OCI-LY7 (cell line): Measurements from ENCODE around the gene LDB3. TPM values are rescaled to one million over a fixed set of nuclear protein-coding genes. Genes with fewer than 3 reads are reported as not detected.

Source experiments
- BruUV-seq: library from RNA; stranded (reverse); fragments of 400-500 nt; replicated peaks from 2 replicates; lab custom pipeline; 2021; lab: Mats Ljungman, UMichigan
- CTCF ChIA-PET: fragments of 300-600 bp; sonication (Branson Sonifier 250); formaldehyde crosslinking; loops from one replicate; lab custom pipeline; 2022; ENCODE audit warnings: antibody characterized with exemption; ENCODE audit not compliant: unreplicated experiment; lab: Charles Lee
- POLR2A ChIA-PET: fragments of 300-600 bp; sonication (Branson Sonifier 250); formaldehyde crosslinking; loops from one replicate; lab custom pipeline; 2022; ENCODE audit warnings: antibody characterized with exemption; lab: Charles Lee
- DNase-seq: peaks from one replicate; pipeline ENCODE4 v3.0.0-alpha.2; 2015; ENCODE audit warnings: low spot score
- H2AFZ ChIP-seq: fragments of 200-600 bp; sonication (generic), shearing (Covaris generic); 2 replicates; pipeline ENCODE4 v1.6.1; 2014; ENCODE audit warnings: mild to moderate bottlenecking, antibody characterized with exemption, low read length, moderate library complexity
- H3K27ac ChIP-seq: fragments of 200-600 bp; sonication (generic); 2 replicates; pipeline ENCODE4 v1.5.1; 2014; ENCODE audit warnings: mixed run types, low read depth, mild to moderate bottlenecking, moderate library complexity, low read length, inconsistent platforms; ENCODE audit not compliant: poor library complexity, severe bottlenecking
- H3K36me3 ChIP-seq: fragments of 200-600 bp; sonication (generic); 2 replicates; pipeline ENCODE4 v1.6.1; 2014; ENCODE audit warnings: mild to moderate bottlenecking, antibody characterized with exemption, low read length, moderate library complexity, mixed read lengths; ENCODE audit not compliant: insufficient read depth
- H3K4me1 ChIP-seq: fragments of 200-600 bp; sonication (generic); 2 replicates; pipeline ENCODE4 v1.5.1; 2014; ENCODE audit warnings: mild to moderate bottlenecking, low read length; ENCODE audit not compliant: insufficient read depth, poor library complexity, severe bottlenecking
- H3K4me2 ChIP-seq: fragments of 200-600 bp; sonication (generic); 2 replicates; pipeline ENCODE4 v1.6.1; 2014; ENCODE audit warnings: mild to moderate bottlenecking, low read length
- H3K4me3 ChIP-seq: fragments of 200-600 bp; sonication (generic); 2 replicates; pipeline ENCODE4 v1.5.1; 2014; ENCODE audit warnings: mild to moderate bottlenecking, low read depth, low read length; ENCODE audit not compliant: poor library complexity, severe bottlenecking
- H3K79me2 ChIP-seq: fragments of 200-600 bp; sonication (generic); 2 replicates; pipeline ENCODE4 v1.6.1; 2016; ENCODE audit warnings: low read depth, mild to moderate bottlenecking, low read length, moderate library complexity, mixed read lengths; ENCODE audit not compliant: insufficient read depth
- H3K9me2 ChIP-seq: fragments of 200-600 bp; sonication (generic); 2 replicates; pipeline ENCODE4 v1.6.1; 2016; ENCODE audit warnings: mild to moderate bottlenecking, low read length, mixed read lengths; ENCODE audit not compliant: insufficient read depth
- H3K9me3 ChIP-seq: fragments of 200-600 bp; sonication (generic); 2 replicates; pipeline ENCODE4 v1.6.1; 2014; ENCODE audit warnings: mild to moderate bottlenecking, mixed run types, low read length, mixed read lengths
- H4K20me1 ChIP-seq: fragments of 200-600 bp; sonication (generic); 2 replicates; pipeline ENCODE4 v1.6.1; 2014; ENCODE audit warnings: mild to moderate bottlenecking, antibody characterized with exemption, low read length, moderate library complexity, mixed read lengths; ENCODE audit not compliant: insufficient read depth
- CTCF ChIP-seq: fragments of 200-600 bp; sonication (generic); conservative IDR thresholded peaks from 2 replicates; pipeline ENCODE4 v1.5.1; 2014; ENCODE audit warnings: mild to moderate bottlenecking, antibody characterized with exemption, low read length, moderate library complexity, mixed read lengths
- EZH2phosphoT487 ChIP-seq: fragments of 200-600 bp; sonication (generic); IDR thresholded peaks from 2 replicates; pipeline ENCODE4 v1.6.1; 2018; ENCODE audit warnings: low read depth, borderline replicate concordance, mild to moderate bottlenecking, mixed run types, antibody characterized with exemption, low read length, moderate library complexity, mixed read lengths
- intact Hi-C: fragments of 100-400 bp; cut with micrococcal nuclease; formaldehyde crosslinking; loops from one replicate; pipeline ENCODE4 v1.10.0; 2022; ENCODE audit not compliant: unreplicated experiment
- total RNA-seq, 2 experiments: library from RNA; depleted of rRNA in 1 of 2; stranded (reverse); fragments of >200 nt in 1 of 2; shearing (Covaris generic) in 1 of 2; gene quantifications; 2 replicates each; pipeline ENCODE4 v1.2.3, GENCODE V29; 2014 to 2022

The LDB3 gene
- total RNA-seq, 2 experiments from 2014 or later: 0.08 TPM; not detected in 1

- no peaks in the 10 kb centered on the region for H4K20me1 ChIP-seq
- peaks cover 6% of the 10 kb centered on the region for H3K4me1 ChIP-seq
- no peak overlapping the region for H2AFZ ChIP-seq
- no TSS peak for BruUV-seq
- no peaks in the 10 kb centered on the region for H3K9me3 ChIP-seq
- no peak for DNase-seq
- no peak for TF ChIP-seq CTCF
- TF ChIP-seq EZH2phosphoT487: no peak
- CTCF ChIA-PET: no interaction called here
- H3K4me3 ChIP-seq: no peak overlapping the region
- intact Hi-C loops: no loop called here
- POLR2A ChIA-PET: interaction anchor here (1.0 kb wide), 1 partner anchor 15 kb away, joined by 3 read pairs; no protein-coding TSS in a partner anchor
- H3K27ac ChIP-seq: no peak overlapping the region
- no peak overlapping the region for H3K4me2 ChIP-seq
- H3K9me2 ChIP-seq: no peaks in the 10 kb centered on the region
- H3K79me2 ChIP-seq: no peaks in the 10 kb centered on the region
- H3K36me3 ChIP-seq: no peaks in the 10 kb centered on the region
These were observed 81.5 kb downstream of the LDB3 start for GRCh38 chr10:86749854-86750253.

DNA sequence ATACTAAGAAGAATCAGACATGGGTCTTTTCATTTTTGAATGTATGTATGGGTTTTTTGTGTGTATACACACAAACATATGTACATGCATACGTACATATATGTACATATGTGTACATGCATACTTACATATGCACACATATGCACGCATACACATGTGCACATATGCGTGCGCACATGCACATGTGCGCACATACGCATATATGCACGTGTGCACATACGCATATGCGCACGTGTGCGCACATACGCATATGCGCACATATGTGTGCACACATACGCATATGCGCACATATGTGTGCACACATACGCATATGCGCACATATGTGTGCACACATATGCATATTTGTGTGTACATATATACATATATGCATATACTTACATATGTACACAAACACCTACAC lies 83.2 kb downstream of the LDB3 start:
- Histone ChIP-seq H3K9me3 (no peaks in the 10 kb centered on the region), H3K36me3 (no peaks in the 10 kb centered on the region), H3K9me2 (no peaks in the 10 kb centered on the region), H3K4me3 (no peak overlapping the region), H3K27ac (no peak overlapping the region), H4K20me1 (no peaks in the 10 kb centered on the region), H2AFZ (no peak overlapping the region), H3K4me2 (no peak overlapping the region), H3K4me1 (peaks cover 6% of the 10 kb centered on the region), H3K79me2 (no peaks in the 10 kb centered on the region)
- no peak for DNase-seq
- intact Hi-C loops: no loop called here
- ChIA-PET CTCF (no interaction called here), POLR2A (no interaction called here)
- BruUV-seq: no TSS peak
- TF ChIP-seq EZH2phosphoT487: no peak
- TF ChIP-seq CTCF: no peak

GRCh38 chr10:86752311-86752710 lies 84.0 kb downstream of the LDB3 start:
- no peak overlapping the region for H3K27ac ChIP-seq
- H4K20me1 ChIP-seq: no peaks in the 10 kb centered on the region
- H3K9me2 ChIP-seq: no peaks in the 10 kb centered on the region
- H3K36me3 ChIP-seq: no peaks in the 10 kb centered on the region
- H3K4me3 ChIP-seq: no peak overlapping the region
- peaks cover 6% of the 10 kb centered on the region for H3K4me1 ChIP-seq
- no peak for TF ChIP-seq CTCF
- H3K79me2 ChIP-seq: no peaks in the 10 kb centered on the region
- CTCF ChIA-PET: interaction anchor here (1.5 kb wide), 1 partner anchor 57 kb away, joined by 3 read pairs; no protein-coding TSS in a partner anchor
- no peaks in the 10 kb centered on the region for H3K9me3 ChIP-seq
- no TSS peak for BruUV-seq
- DNase-seq: no peak
- no peak overlapping the region for H3K4me2 ChIP-seq
- H2AFZ ChIP-seq: no peak overlapping the region
- intact Hi-C loops: no loop called here
- POLR2A ChIA-PET: interaction anchor here (0.6 to 1.1 kb wide), 2 partner anchors 16 to 120 kb away, joined by 3 to 5 read pairs; no protein-coding TSS in a partner anchor
